MCF 10A (cell line): ENCODE results near the gene GPR139. TPM values are rescaled to one million over a fixed set of nuclear protein-coding genes. Genes with fewer than 3 reads are reported as not detected.

ENCODE experiments used
- BruUV-seq: library from RNA; stranded (reverse); fragments of 400-500 nt; replicated peaks from 2 replicates; lab custom pipeline; 2021; lab: Mats Ljungman, UMichigan
- CTCF ChIA-PET: fragments of 300-600 bp; sonication (Branson Sonifier 250); formaldehyde crosslinking; extraction: SDS; loops from one replicate; lab custom pipeline; 2021; ENCODE audit warnings: antibody characterized with exemption, inconsistent platforms; lab: Yijun Ruan, JAX
- POLR2A ChIA-PET: fragments of 300-600, 350-650 bp; sonication (Branson Sonifier 250); formaldehyde crosslinking; extraction: SDS; loops from one replicate; lab custom pipeline; 2020; ENCODE audit warnings: antibody characterized with exemption, inconsistent platforms; lab: Yijun Ruan, JAX
- DNase-seq: peaks from one replicate; pipeline ENCODE4 v3.0.0-alpha.2; 2018; ENCODE audit not compliant: unreplicated experiment
- H3K27ac Mint-ChIP-seq: one replicate; pipeline ENCODE4 v1.8.0; 2022; ENCODE audit warnings: mild to moderate bottlenecking, low read depth, mixed read lengths; ENCODE audit not compliant: unreplicated experiment
- H3K27me3 Mint-ChIP-seq: one replicate; pipeline ENCODE4 v1.8.0; 2022; ENCODE audit warnings: mixed read lengths; ENCODE audit not compliant: insufficient read depth, unreplicated experiment
- H3K36me3 Mint-ChIP-seq: one replicate; pipeline ENCODE4 v1.8.0; 2022; ENCODE audit warnings: mild to moderate bottlenecking, moderate library complexity, mixed read lengths; ENCODE audit not compliant: insufficient read depth, unreplicated experiment
- H3K4me1 Mint-ChIP-seq: one replicate; pipeline ENCODE4 v1.8.0; 2022; ENCODE audit warnings: mixed read lengths; ENCODE audit not compliant: insufficient read depth, unreplicated experiment
- H3K4me3 Mint-ChIP-seq: one replicate; pipeline ENCODE4 v1.8.0; 2022; ENCODE audit warnings: mild to moderate bottlenecking, moderate library complexity, mixed read lengths; ENCODE audit not compliant: unreplicated experiment
- H3K9me3 Mint-ChIP-seq: one replicate; pipeline ENCODE4 v1.8.0; 2022; ENCODE audit warnings: mixed read lengths; ENCODE audit not compliant: unreplicated experiment
- intact Hi-C: fragments of 100-400 bp; cut with micrococcal nuclease; formaldehyde crosslinking; loops from 2 replicates; pipeline ENCODE4 v1.14.1; 2022
- total RNA-seq: library from RNA; stranded (reverse); gene quantifications from 2 replicates; pipeline ENCODE4 v1.2.3, GENCODE V29; 2022
- TF ChIP-seq, protein P1 (sequence below): fragments of 200-600 bp; IDR thresholded peaks from one replicate; pipeline ENCODE4 v1.8.0; 2022; ENCODE audit warnings: antibody characterized with exemption, mild to moderate bottlenecking; ENCODE audit not compliant: unreplicated experiment

The GPR139 gene
- total RNA-seq, 1 experiment from 2014 or later, result not detected

DNA sequence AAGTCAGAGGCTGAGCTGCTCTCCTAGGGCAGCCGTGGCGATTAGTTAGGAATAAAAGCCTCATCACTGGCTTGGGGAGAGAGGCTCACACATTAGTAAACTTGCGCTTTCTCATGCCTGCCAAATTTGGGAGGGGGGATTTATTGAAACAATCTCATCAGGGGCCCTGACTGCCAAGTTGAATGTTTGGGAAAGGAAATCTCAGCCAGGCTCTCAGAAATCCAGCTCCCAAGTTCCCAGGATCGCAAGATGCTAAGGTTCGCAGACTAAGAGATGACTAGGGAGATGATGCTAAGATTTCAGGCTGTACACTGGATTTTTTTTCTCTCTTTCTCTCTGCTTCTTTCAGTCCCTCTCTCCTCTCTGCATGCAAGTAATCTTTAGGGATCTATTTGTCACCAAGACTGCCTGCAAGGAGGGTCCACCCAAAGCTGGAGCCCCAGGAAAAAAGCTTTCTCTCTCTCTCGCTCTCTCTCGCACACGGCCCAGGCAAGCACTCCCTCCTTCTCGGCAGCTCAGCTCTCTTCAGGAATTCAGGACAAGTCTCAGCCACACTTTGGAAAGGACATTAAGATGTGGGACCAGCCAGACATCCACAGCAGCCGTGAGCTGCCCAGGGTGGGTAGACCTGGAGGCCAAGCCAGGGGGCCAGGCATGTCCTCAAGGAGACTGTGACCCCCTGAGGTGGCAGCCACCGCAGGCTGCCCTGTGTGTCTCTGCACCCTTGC is 1.4 kb downstream of the GPR139 start:
- no TSS peak for BruUV-seq
- ChIA-PET POLR2A (no interaction called here), CTCF (interaction anchor here (0.8 kb wide), 1 partner anchor 165 kb away, joined by 3 read pairs; no protein-coding TSS in a partner anchor)
- Mint-ChIP-seq H3K27me3 (peaks cover 33% of the 10 kb centered on the region), H3K36me3 (no peaks in the 10 kb centered on the region), H3K27ac (no peak overlapping the region), H3K4me3 (no peak overlapping the region), H3K9me3 (no peaks in the 10 kb centered on the region), H3K4me1 (no peaks in the 10 kb centered on the region)
- no peak for DNase-seq
- intact Hi-C loops, result no loop called here
- TF ChIP-seq, protein P1, sequence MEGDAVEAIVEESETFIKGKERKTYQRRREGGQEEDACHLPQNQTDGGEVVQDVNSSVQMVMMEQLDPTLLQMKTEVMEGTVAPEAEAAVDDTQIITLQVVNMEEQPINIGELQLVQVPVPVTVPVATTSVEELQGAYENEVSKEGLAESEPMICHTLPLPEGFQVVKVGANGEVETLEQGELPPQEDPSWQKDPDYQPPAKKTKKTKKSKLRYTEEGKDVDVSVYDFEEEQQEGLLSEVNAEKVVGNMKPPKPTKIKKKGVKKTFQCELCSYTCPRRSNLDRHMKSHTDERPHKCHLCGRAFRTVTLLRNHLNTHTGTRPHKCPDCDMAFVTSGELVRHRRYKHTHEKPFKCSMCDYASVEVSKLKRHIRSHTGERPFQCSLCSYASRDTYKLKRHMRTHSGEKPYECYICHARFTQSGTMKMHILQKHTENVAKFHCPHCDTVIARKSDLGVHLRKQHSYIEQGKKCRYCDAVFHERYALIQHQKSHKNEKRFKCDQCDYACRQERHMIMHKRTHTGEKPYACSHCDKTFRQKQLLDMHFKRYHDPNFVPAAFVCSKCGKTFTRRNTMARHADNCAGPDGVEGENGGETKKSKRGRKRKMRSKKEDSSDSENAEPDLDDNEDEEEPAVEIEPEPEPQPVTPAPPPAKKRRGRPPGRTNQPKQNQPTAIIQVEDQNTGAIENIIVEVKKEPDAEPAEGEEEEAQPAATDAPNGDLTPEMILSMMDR, result no peak

DNA sequence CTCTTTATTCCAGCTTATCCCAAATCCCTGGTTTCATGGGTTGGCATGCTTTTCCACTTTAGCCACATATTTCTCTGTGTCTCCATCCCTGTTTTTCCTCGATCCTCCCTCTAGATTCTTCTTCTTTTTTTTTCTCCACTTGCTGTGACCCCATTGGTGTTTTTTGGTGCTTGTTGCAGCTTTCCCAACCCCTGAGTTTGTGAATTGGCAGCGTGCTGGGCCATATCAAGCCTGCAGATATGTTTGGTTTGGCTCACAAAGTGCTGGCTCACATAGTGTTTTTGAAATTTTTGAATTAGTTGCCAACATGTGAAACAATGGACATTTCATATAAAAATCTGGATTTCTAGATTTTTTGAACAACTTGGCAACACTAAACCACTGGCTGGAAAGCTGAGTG is 8.8 kb downstream of the GPR139 start:
- Mint-ChIP-seq H3K4me1 (no peaks in the 10 kb centered on the region), H3K27me3 (peaks cover 8% of the 10 kb centered on the region), H3K36me3 (no peaks in the 10 kb centered on the region), H3K4me3 (no peak overlapping the region), H3K27ac (no peak overlapping the region), H3K9me3 (peaks cover 12% of the 10 kb centered on the region)
- intact Hi-C loops, result no loop called here
- ChIA-PET CTCF (no interaction called here), POLR2A (no interaction called here)
- DNase-seq, result no peak
- no TSS peak for BruUV-seq
- TF ChIP-seq, protein P1, result no peak

DNA sequence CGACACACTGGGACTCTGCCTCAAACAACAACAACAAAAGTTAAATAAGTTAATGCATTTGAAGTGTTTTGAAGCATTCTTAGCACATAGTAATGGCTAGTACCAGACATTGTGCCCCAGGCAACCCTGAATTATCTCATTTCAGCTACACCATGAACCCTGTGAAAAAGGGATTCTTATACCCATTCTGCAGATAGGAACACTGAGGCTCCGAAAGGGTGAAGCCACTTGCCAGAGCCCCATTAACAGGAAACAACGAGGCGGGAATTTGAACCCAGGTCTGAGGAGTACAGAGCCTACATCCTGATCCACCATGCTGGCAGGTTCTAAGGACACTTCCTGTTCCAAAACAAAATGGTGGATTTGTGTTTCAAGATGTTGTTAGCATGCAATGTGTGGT is 9.2 kb downstream of the GPR139 start:
- H3K27me3 Mint-ChIP-seq, result peaks cover 4% of the 10 kb centered on the region
- H3K4me1 Mint-ChIP-seq, result no peaks in the 10 kb centered on the region
- ChIA-PET CTCF (no interaction called here), POLR2A (no interaction called here)
- BruUV-seq, result no TSS peak
- DNase-seq, result no peak
- H3K36me3 Mint-ChIP-seq, result no peaks in the 10 kb centered on the region
- H3K27ac Mint-ChIP-seq, result no peak overlapping the region
- TF ChIP-seq, protein P1, result no peak
- intact Hi-C loops, result no loop called here
- no peak overlapping the region for H3K4me3 Mint-ChIP-seq
- H3K9me3 Mint-ChIP-seq, result peaks cover 12% of the 10 kb centered on the region

DNA sequence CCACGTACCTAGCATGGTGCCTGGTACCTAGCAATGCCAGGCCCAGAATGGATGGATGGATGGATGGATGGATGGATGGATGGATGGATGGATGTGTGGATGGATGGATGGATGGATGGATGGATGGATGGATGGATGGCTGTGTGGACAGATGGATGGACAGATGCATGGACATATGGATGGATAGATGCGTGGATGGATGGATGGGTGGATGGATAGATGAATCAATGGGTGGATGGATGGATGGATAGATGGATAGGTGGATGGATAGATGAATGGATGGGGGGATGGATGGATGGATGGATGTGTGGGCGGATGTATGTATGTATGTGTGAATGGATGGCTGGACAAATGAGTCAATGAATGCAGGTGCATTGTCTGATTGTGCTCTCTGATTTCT is 12.6 kb downstream of the GPR139 start:
- intact Hi-C loops, result no loop called here
- peaks cover 12% of the 10 kb centered on the region for H3K9me3 Mint-ChIP-seq
- BruUV-seq, result no TSS peak
- no peaks in the 10 kb centered on the region for H3K36me3 Mint-ChIP-seq
- H3K27ac Mint-ChIP-seq, result no peak overlapping the region
- H3K4me3 Mint-ChIP-seq, result no peak overlapping the region
- TF ChIP-seq, protein P1, result no peak
- DNase-seq, result no peak
- H3K27me3 Mint-ChIP-seq, result no peaks in the 10 kb centered on the region
- CTCF ChIA-PET, result no interaction called here
- no peaks in the 10 kb centered on the region for H3K4me1 Mint-ChIP-seq
- POLR2A ChIA-PET, result no interaction called here
